Kidney epithelial cell (primary cell): ENCODE data around the gene RRAS. TPM values are rescaled to one million over a fixed set of nuclear protein-coding genes. Genes with fewer than 3 reads are reported as not detected.

Source experiments
- DNase-seq: peaks from one replicate; pipeline ENCODE4 v3.0.0-alpha.2; 2010; ENCODE audit warnings: low read depth
- H3K27me3 ChIP-seq: 2 replicates; pipeline ENCODE4 v1.6.0; 2011; ENCODE audit warnings: low read length; ENCODE audit not compliant: control insufficient read depth, insufficient read depth
- H3K36me3 ChIP-seq: 2 replicates; pipeline ENCODE4 v1.5.1; 2011; ENCODE audit warnings: low read length; ENCODE audit not compliant: control insufficient read depth, insufficient read depth
- H3K4me3 ChIP-seq: 2 replicates; pipeline ENCODE4 v1.5.1; 2011; ENCODE audit warnings: low read depth, mild to moderate bottlenecking, control low read depth, low read length
- total RNA-seq: library from RNA; depleted of rRNA; stranded (reverse); fragments of >200 nt; gene quantifications from 2 replicates; pipeline ENCODE4 v1.2.3, GENCODE V29; 2015
- TF ChIP-seq, protein P1 (sequence below): IDR thresholded peaks from 2 replicates; pipeline ENCODE4 v1.5.1; 2011; ENCODE audit warnings: mild to moderate bottlenecking, moderate library complexity, low read length, control low read depth, inconsistent platforms; ENCODE audit not compliant: insufficient read depth, poor library complexity, severe bottlenecking

Gene RRAS
- total RNA-seq, 1 donor from 2014 or later = 32.8 TPM

DNA sequence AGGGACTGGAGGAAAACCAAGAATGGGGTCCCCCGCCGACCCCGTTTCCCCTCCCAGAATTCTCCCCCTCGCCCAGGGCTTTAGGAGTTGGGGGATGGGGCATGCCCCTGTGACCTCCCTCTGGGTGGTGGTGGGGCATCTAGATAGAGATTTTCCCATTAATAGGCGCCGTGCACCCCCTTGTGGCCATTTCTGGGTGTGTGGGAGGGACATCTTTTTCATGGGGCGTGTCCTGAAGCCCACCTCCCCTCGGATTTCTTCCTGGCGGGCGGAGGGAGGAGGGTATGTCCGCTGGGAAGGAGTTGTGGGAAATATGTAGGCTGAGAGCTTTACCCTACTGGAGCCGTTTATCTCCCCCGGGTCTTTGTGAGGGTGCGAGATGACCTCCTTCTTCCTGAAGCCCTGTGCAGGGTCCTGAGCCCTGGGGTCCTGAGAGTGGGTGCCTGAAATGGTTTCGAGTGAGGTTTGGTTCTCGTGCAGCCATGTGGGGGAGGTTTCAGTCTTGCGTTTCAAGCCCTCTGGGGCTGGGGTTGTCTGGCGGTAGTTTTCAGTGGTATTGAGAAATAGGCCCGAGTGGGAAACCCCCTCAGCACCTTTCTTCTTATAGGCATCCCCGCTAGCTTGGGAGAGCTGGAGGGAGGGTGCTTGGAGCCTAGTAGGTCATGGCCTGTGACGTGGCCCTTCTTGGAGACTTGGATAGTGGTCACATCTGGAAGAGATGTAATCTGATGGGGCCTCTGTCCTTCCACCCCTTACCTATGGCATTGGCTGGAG lies 38.1 kb upstream of the RRAS start:
- DNase-seq = no peak
- TF ChIP-seq, protein P1, sequence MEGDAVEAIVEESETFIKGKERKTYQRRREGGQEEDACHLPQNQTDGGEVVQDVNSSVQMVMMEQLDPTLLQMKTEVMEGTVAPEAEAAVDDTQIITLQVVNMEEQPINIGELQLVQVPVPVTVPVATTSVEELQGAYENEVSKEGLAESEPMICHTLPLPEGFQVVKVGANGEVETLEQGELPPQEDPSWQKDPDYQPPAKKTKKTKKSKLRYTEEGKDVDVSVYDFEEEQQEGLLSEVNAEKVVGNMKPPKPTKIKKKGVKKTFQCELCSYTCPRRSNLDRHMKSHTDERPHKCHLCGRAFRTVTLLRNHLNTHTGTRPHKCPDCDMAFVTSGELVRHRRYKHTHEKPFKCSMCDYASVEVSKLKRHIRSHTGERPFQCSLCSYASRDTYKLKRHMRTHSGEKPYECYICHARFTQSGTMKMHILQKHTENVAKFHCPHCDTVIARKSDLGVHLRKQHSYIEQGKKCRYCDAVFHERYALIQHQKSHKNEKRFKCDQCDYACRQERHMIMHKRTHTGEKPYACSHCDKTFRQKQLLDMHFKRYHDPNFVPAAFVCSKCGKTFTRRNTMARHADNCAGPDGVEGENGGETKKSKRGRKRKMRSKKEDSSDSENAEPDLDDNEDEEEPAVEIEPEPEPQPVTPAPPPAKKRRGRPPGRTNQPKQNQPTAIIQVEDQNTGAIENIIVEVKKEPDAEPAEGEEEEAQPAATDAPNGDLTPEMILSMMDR = peak; percentile 66
- no peaks in the 10 kb centered on the region for H3K27me3 ChIP-seq
- H3K36me3 ChIP-seq = peaks cover 4% of the 10 kb centered on the region
- peak overlapping the region; percentile 81 for H3K4me3 ChIP-seq

DNA sequence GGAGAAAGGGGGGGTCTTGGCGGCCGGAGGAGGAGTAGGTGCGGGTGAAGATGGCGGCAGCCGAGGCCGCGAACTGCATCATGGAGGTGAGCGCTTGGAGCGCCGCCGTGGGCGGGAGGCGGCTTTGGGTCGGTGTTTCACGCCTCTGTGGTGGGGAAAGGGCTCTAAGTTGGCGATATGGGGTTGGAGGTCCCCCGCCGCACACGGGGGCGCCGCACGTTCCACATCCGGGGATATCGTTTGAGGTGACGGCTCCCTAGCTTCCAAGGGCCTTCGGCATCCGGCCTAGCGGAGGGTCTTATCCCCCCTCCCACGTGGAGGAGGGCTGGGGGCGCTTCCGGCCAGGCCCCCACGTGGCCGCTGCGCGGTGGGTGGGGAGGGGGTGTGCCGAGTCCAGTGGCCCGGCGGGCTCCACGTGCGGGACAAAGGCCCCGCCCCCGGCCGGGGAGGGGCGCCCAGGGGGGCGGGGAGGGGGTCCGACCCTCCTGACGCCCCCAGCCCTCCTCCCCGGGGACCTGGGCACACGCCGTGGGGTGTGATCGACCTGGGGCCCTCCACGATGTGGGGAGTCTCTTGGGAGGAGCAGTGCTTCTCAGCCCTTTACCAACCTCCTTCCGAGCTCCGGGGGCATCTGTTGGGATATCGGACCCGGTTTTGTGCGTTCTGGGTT lies 37.4 kb upstream of the RRAS start, which contains the start of gene PRMT1:
PRMT1 (plus strand) TSS at position 41 of the 670 bp plus-strand sequence; CDS start at position 51, 10 bp downstream.
- DNase-seq = no peak
- TF ChIP-seq, protein P1 = no peak
- Histone ChIP-seq H3K27me3 (no peaks in the 10 kb centered on the region), H3K36me3 (peaks cover 3% of the 10 kb centered on the region), H3K4me3 (peak within 1 kb of the TSS; percentile 81)

GRCh38 chr19:49676784-49677230 lies 36.9 kb upstream of the RRAS start:
- TF ChIP-seq, protein P1 = no peak
- H3K4me3 ChIP-seq = peak overlapping the region; percentile 81
- H3K36me3 ChIP-seq = no peaks in the 10 kb centered on the region
- DNase-seq = peak; percentile 98
- no peaks in the 10 kb centered on the region for H3K27me3 ChIP-seq

DNA sequence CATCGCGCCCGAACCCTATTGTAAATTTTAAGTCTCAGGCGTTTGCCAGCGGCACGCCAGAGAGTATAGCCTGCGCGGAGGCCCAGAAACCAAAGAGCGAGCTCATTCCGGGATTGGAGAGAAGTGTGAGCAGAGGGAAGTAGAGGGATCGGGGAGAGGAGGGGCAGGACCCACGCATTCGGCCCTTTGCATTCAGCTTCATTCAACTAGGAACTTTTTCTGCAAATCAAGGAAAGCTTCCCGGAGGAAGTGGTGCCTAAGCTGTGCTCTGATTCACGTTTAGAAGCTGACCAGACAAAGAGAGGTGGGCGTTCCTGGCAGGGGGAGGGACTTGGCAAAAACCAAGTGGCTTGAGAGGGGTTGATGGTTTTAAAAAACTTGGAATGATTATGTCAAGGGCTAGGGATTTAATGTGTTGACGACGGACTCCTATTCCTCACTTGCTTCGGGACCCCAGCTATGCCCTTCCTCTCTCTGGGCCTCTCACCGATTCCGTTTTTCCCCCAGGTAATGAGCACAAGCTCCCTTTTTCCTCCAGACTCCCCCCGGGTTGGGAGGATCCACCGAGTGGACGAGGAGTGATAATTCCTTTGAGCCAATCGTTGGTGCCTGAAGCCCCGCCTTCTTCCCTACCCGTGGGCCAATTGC lies 36.3 kb upstream of the RRAS start:
- no peaks in the 10 kb centered on the region for H3K27me3 ChIP-seq
- TF ChIP-seq, protein P1 = no peak
- peak; percentile 81 for DNase-seq

GRCh38 chr19:49672131-49672919 lies 32.4 kb upstream of the RRAS start:
- no peak for DNase-seq
- TF ChIP-seq, protein P1 = peak; percentile 97
- Histone ChIP-seq H3K4me3 (no peak overlapping the region), H3K36me3 (no peaks in the 10 kb centered on the region), H3K27me3 (no peaks in the 10 kb centered on the region)

More for the DNA sequence above, 36.3 kb upstream of the RRAS start:
- Histone ChIP-seq H3K36me3 (no peaks in the 10 kb centered on the region), H3K4me3 (peak overlapping the region; percentile 40)
